GM21381 (cell line): ENCODE data around the gene CRELD1.

Experiments used
- ATAC-seq: cut with Tn5 transposase; IDR thresholded peaks from one replicate; pipeline ENCODE4 v1.9.1; 2021; ENCODE audit warnings: mild to moderate bottlenecking, moderate library complexity; ENCODE audit not compliant: unreplicated experiment

CRELD1 gene

GRCh38 chr3:9903904-9904303 lies 29.7 kb upstream of the CRELD1 start:
- ATAC-seq = no peak

GRCh38 chr3:9906480-9906879 lies 27.2 kb upstream of the CRELD1 start:
- ATAC-seq = no peak

- no peak for ATAC-seq
Observed at GRCh38 chr3:9908286-9908685, 25.3 kb upstream of the CRELD1 start.

GRCh38 chr3:9909221-9910013 lies 24.2 kb upstream of the CRELD1 start:
- ATAC-seq = no peak

GRCh38 chr3:9911863-9912262 lies 21.8 kb upstream of the CRELD1 start:
- no peak for ATAC-seq

GRCh38 chr3:9912294-9912935 lies 21.2 kb upstream of the CRELD1 start:
- no peak for ATAC-seq

- ATAC-seq = no peak
Observed at GRCh38 chr3:9913601-9914000, 20.0 kb upstream of the CRELD1 start.

GRCh38 chr3:9914011-9914410 lies 19.6 kb upstream of the CRELD1 start:
- ATAC-seq = no peak

GRCh38 chr3:9914559-9915253 lies 18.9 kb upstream of the CRELD1 start:
- ATAC-seq = no peak

GRCh38 chr3:9915254-9916141 lies 18.1 kb upstream of the CRELD1 start:
- no peak for ATAC-seq

GRCh38 chr3:9916346-9916733 lies 17.3 kb upstream of the CRELD1 start:
- no peak for ATAC-seq

GRCh38 chr3:9916734-9917680 lies 16.6 kb upstream of the CRELD1 start, which contains the start of gene IL17RC:
IL17RC (plus strand) TSS chr3:9917098; CDS start chr3:9917316, 218 bp downstream.
- no peak for ATAC-seq

GRCh38 chr3:9917820-9918219 lies 15.8 kb upstream of the CRELD1 start:
- ATAC-seq = no peak

GRCh38 chr3:9918261-9919038 lies 15.2 kb upstream of the CRELD1 start:
- ATAC-seq = no peak

GRCh38 chr3:9928158-9928557 lies 5.5 kb upstream of the CRELD1 start:
- no peak for ATAC-seq

GRCh38 chr3:9930804-9931418 lies 2.7 kb upstream of the CRELD1 start:
- no peak for ATAC-seq

- no peak for ATAC-seq
Observed at GRCh38 chr3:9932535-9932842, 1.1 kb upstream of the CRELD1 start.

- peak; percentile 69 for ATAC-seq
Observed at GRCh38 chr3:9932843-9933560, 632 bp upstream of the CRELD1 start.
